H1 (cell line): ENCODE measurements around the gene SORL1-AS1.

Experiments
- ASH2L ChIP-seq: fragments of 200-600, 300-600 bp; sonication (generic); IDR thresholded peaks from one replicate; pipeline ENCODE4 v1.7.1; 2017; ENCODE audit warnings: low read length
- CREB1 ChIP-seq: IDR thresholded peaks from 2 replicates; pipeline ENCODE4 v1.6.1; 2012; ENCODE audit warnings: inconsistent platforms
- E2F6 ChIP-seq: IDR thresholded peaks from 2 replicates; pipeline ENCODE4 v1.6.1; 2012; ENCODE audit warnings: inconsistent platforms
- HDAC2 ChIP-seq, 2 experiments: fragments of 300-600 bp in 1 of 2; sonication (generic) in 1 of 2; IDR thresholded peaks; 2 replicates each; pipeline ENCODE4 v1.6.1; 2011 to 2012; ENCODE audit warnings: low read depth in 2 of 2, low read length in 2 of 2, mild to moderate bottlenecking in 2 of 2, moderate library complexity in 2 of 2, borderline replicate concordance in 1 of 2, inconsistent platforms in 1 of 2
- JUN ChIP-seq: IDR thresholded peaks from 2 replicates; pipeline ENCODE4 v1.6.1; 2011; ENCODE audit warnings: low read depth, mild to moderate bottlenecking, improper control_type of control experiment, low read length
- KDM4A ChIP-seq: IDR thresholded peaks from one replicate; pipeline ENCODE4 v1.7.1; 2012; ENCODE audit warnings: low read depth, mild to moderate bottlenecking, moderate library complexity, low read length, inconsistent platforms; ENCODE audit not compliant: severe bottlenecking
- RNF2 ChIP-seq: fragments of 200-900, 300-1000 bp; sonication (generic); IDR thresholded peaks from 2 replicates; pipeline ENCODE4 v1.7.1; 2016; ENCODE audit warnings: borderline replicate concordance, low read depth, mild to moderate bottlenecking, antibody characterized with exemption, low read length; ENCODE audit not compliant: poor library complexity, severe bottlenecking; ENCODE audit errors: missing control alignments
- SAP30 ChIP-seq: fragments of 300-600 bp; sonication (generic); IDR thresholded peaks from 2 replicates; pipeline ENCODE4 v1.7.1; 2012; ENCODE audit warnings: low read length, moderate library complexity, mild to moderate bottlenecking, inconsistent platforms; ENCODE audit not compliant: insufficient read depth, insufficient replicate concordance

Gene SORL1-AS1

DNA sequence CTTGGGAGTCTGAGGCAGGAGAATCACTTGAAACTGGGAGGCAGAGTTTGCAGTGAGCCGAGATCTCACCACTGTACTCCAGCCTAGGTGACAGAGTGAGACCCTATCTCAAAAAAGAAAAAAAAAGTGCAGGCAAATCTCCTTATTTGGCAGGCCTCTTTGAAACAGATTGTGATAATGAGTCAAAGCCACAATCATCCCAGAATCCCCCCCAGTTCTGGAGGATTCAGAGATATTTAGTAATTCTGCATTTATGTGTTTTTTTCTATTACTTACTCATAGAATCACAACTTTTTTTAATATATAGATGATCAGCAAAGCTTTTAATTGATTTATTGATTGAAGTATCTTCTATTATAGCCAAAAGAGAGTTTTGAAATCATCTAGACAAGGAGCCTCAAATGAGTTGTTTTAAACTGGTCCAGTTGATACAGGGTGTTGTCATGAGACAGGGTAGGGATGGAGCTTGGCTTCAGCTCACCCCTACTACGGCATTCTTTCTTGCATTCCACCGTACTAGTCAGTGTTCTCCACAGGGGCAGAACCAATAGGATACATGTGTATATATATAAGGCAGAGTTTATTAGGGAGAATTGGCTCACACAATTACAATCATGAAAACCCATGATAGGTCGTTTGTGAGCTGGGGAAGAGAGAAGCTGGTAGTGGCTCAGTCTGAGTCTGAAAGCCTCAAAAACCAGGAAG lies 39.9 kb downstream of the SORL1-AS1 start (continued):
- TF ChIP-seq KDM4A (no peak), HDAC2 (IDR thresholded peaks at IDR 0.05; ENCODE audit: borderline replicate concordance in 1 of 2, low read depth in 2 of 2, low read length in 2 of 2) (no peak), CREB1 (no peak), SAP30 (no peak), E2F6 (no peak), RNF2 (no peak), ASH2L (no peak), JUN (no peak)
